Dermis microvascular lymphatic vessel endothelial cell (primary cell): ENCODE measurements around the gene KIAA2012. TPM values are rescaled to one million over a fixed set of nuclear protein-coding genes. Genes with fewer than 3 reads are reported as not detected.

ENCODE experiments used
- DNase-seq, 2 donors: peaks; one replicate each; pipeline versions ENCODE4 v3.0.0 to v3.0.0-alpha.2; 2010; ENCODE audit warnings: low read depth in 2 of 2
- total RNA-seq: library from RNA; depleted of rRNA; stranded (reverse); fragments of >200 nt; gene quantifications from 2 replicates; pipeline ENCODE4 v1.2.1, GENCODE V29; 2014

Gene KIAA2012
- total RNA-seq, 1 donor from 2014 or later = not detected

- no peak for DNase-seq
Measured at GRCh38 chr2:202042444-202042843, 30.6 kb upstream of the KIAA2012 start.

- DNase-seq = no peak
Measured at GRCh38 chr2:202043475-202043874, 29.6 kb upstream of the KIAA2012 start.

GRCh38 chr2:202044777-202045176 lies 28.3 kb upstream of the KIAA2012 start:
- DNase-seq = no peak

GRCh38 chr2:202046572-202046971 lies 26.5 kb upstream of the KIAA2012 start:
- DNase-seq = no peak

- no peak for DNase-seq
Measured at GRCh38 chr2:202049092-202049728, 23.8 kb upstream of the KIAA2012 start.

- DNase-seq = no peak
Measured at GRCh38 chr2:202049840-202050239, 23.2 kb upstream of the KIAA2012 start.

GRCh38 chr2:202050652-202051051 lies 22.4 kb upstream of the KIAA2012 start:
- no peak for DNase-seq

GRCh38 chr2:202051499-202052161 lies 21.4 kb upstream of the KIAA2012 start:
- DNase-seq = no peak

GRCh38 chr2:202052235-202052634 lies 20.8 kb upstream of the KIAA2012 start:
- DNase-seq = no peak

GRCh38 chr2:202054679-202055078 lies 18.4 kb upstream of the KIAA2012 start:
- DNase-seq = no peak

- DNase-seq = peak in 1 of 2 donors; percentile 16
Measured at GRCh38 chr2:202056611-202057010, 16.4 kb upstream of the KIAA2012 start.

- DNase-seq = no peak
Measured at GRCh38 chr2:202060218-202060617, 12.8 kb upstream of the KIAA2012 start.

- no peak for DNase-seq
Measured at GRCh38 chr2:202061695-202062094, 11.4 kb upstream of the KIAA2012 start.

GRCh38 chr2:202064171-202064880 lies 8.7 kb upstream of the KIAA2012 start:
- DNase-seq = no peak

GRCh38 chr2:202064881-202065230 lies 8.2 kb upstream of the KIAA2012 start:
- no peak for DNase-seq

GRCh38 chr2:202065876-202066275 lies 7.2 kb upstream of the KIAA2012 start:
- no peak for DNase-seq

GRCh38 chr2:202066875-202067274 lies 6.2 kb upstream of the KIAA2012 start:
- no peak for DNase-seq

- no peak for DNase-seq
Measured at GRCh38 chr2:202067589-202067988, 5.5 kb upstream of the KIAA2012 start.

GRCh38 chr2:202069170-202070067 lies 3.6 kb upstream of the KIAA2012 start:
- no peak for DNase-seq

GRCh38 chr2:202071107-202071506 lies 1.9 kb upstream of the KIAA2012 start:
- DNase-seq = no peak

- DNase-seq = no peak
Measured at GRCh38 chr2:202072226-202072625, 829 bp upstream of the KIAA2012 start.

GRCh38 chr2:202074324-202074723 lies 1.3 kb downstream of the KIAA2012 start:
- DNase-seq = no peak
